ENCODE data around the gene WDR81. TPM values are rescaled to one million over a fixed set of nuclear protein-coding genes. Genes with fewer than 3 reads are reported as not detected.
A peak's percentile ranks its signal among the peaks of the same experiment; 100 is the strongest.

The WDR81 gene
- total RNA-seq, 6 experiments from 2014 or later: 23.0 to 27.2 (median 23.9) TPM

DNA sequence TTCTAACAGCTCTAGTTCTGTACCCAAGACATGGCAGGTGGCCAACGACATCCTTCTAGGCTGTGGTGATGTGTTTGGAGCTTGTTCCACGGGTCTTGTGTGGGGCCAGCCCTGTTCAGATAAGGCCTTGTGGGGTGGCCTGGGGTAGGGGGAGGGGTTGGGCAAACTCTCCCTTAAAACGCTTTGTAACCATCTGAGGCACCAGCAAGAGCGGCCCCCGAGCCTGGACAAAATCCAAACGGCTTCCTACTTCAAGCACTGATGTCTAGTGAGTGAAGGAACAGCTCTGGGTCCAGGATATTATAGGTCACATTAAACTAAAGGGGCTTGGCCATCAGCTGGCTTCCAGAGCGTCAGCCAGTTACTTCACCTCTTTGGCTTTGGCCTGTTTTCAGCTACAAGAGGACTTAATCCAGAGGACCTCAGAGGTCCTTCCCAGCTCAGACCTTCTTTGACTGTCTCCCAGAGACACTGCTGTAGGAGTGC is 49.2 kb downstream of the WDR81 start:
- peak in 3 of 4 donors; percentile 3 to 7 (median 6) for ATAC-seq
- intact Hi-C loops (cut with DNase I): loop anchor here in 1 of 2 donors (5.0 to 10.0 kb wide), 2 partner anchors 46 to 109 kb away; no protein-coding TSS in a partner anchor
- no peak overlapping the region for H3K4me3 ChIP-seq
- H3K4me1 ChIP-seq: no peaks in the 10 kb centered on the region
- TF ChIP-seq, protein P1, sequence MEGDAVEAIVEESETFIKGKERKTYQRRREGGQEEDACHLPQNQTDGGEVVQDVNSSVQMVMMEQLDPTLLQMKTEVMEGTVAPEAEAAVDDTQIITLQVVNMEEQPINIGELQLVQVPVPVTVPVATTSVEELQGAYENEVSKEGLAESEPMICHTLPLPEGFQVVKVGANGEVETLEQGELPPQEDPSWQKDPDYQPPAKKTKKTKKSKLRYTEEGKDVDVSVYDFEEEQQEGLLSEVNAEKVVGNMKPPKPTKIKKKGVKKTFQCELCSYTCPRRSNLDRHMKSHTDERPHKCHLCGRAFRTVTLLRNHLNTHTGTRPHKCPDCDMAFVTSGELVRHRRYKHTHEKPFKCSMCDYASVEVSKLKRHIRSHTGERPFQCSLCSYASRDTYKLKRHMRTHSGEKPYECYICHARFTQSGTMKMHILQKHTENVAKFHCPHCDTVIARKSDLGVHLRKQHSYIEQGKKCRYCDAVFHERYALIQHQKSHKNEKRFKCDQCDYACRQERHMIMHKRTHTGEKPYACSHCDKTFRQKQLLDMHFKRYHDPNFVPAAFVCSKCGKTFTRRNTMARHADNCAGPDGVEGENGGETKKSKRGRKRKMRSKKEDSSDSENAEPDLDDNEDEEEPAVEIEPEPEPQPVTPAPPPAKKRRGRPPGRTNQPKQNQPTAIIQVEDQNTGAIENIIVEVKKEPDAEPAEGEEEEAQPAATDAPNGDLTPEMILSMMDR (IDR thresholded peaks at IDR 0.05): no peak
- peak; percentile 33 for TF ChIP-seq POLR2A (IDR thresholded peaks at IDR 0.05)
- no peaks in the 10 kb centered on the region for H3K9me3 ChIP-seq
- peak overlapping the region in 1 of 3 donors; percentile 3 for H3K27ac ChIP-seq
- WGBS (ENCODE audit: insufficient coverage, low coverage, low lambda C conversion rate, missing lambda C conversion rate): 50% methylated on average over 5 of the region's 7 CpGs
- H3K27me3 ChIP-seq: no peaks in the 10 kb centered on the region
- peaks cover 0 to 90% (median 58%) of the 10 kb centered on the region in 4 donors for H3K36me3 ChIP-seq
- DNase-seq: no peak

DNA sequence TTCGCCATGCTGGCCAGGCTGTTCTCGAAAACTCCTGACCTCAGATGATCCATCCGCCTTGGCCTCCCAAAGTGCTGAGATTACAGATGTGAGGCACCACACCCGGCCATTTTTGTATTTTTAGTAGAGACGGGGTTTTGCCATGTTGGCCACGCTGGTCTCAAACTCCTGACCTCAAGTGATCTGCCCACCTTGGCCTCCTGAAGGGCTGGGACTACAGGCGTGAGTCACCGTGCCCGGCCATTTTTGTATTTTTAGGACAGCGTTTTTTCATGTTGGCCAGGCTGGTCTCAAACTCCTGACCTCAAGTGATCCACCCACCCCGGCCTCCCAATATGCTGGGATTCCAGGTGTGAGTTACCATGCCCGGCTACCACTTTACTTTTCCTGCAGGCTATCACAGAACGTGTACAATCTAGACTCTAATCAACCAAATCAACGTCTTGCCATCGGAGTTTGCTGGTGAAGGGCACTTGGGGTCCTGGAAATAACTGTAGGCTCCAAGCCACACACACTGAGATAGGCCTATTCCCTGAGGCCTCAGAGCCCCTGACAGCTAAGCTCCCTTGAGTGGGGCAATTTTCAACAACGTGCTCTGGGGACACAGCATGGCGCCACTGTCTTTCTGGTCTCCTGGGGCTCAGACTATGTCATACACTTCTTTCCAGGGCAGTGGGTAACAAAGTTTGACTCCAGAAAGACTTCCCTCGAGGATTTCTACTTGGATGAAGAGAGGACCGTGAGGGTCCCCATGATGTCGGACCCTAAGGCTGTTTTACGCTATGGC is 50.1 kb downstream of the WDR81 start:
- WGBS (ENCODE audit: insufficient coverage, low coverage, low lambda C conversion rate, missing lambda C conversion rate): 79% methylated on average over 17 of the region's 21 CpGs
- TF ChIP-seq, protein P1 (IDR thresholded peaks at IDR 0.05): no peak
- no peak for TF ChIP-seq POLR2A (IDR thresholded peaks at IDR 0.05)
- Histone ChIP-seq H3K27me3 (no peaks in the 10 kb centered on the region), H3K4me1 (no peaks in the 10 kb centered on the region), H3K4me3 (no peak overlapping the region), H3K9me3 (no peaks in the 10 kb centered on the region), H3K36me3 (peaks cover 0 to 86% (median 56%) of the 10 kb centered on the region in 4 donors), H3K27ac (no peak overlapping the region)
- intact Hi-C loops (cut with DNase I): loop anchor here in 1 of 2 donors (5.0 to 10.0 kb wide), 2 partner anchors 47 to 110 kb away; no protein-coding TSS in a partner anchor
- DNase-seq (no peak), ATAC-seq (no peak)

DNA sequence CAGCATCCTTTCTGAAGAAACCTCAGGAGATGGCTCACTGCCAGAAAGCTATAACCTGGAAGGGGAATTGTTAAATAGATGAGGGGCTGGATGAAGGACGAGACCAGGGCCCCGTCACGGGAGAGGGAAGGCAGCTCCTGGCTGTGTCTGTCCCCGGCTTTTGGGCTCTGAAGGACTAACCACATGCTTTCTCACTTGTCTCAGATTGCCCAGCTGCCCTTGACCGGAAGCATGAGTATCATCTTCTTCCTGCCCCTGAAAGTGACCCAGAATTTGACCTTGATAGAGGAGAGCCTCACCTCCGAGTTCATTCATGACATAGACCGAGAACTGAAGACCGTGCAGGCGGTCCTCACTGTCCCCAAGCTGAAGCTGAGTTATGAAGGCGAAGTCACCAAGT is 51.8 kb downstream of the WDR81 start:
- Histone ChIP-seq H3K9me3 (no peaks in the 10 kb centered on the region), H3K27ac (no peak overlapping the region), H3K36me3 (peaks cover 0 to 76% (median 47%) of the 10 kb centered on the region in 4 donors), H3K4me1 (no peaks in the 10 kb centered on the region), H3K27me3 (no peaks in the 10 kb centered on the region), H3K4me3 (no peak overlapping the region)
- DNase-seq: no peak
- no peak for ATAC-seq
- no peak for TF ChIP-seq POLR2A (IDR thresholded peaks at IDR 0.05)
- TF ChIP-seq, protein P1 (IDR thresholded peaks at IDR 0.05): no peak
- intact Hi-C loops (cut with DNase I): loop anchor here in 1 of 2 donors (10.0 kb wide), 1 partner anchor 112 kb away; no protein-coding TSS in a partner anchor
- 27% methylated on average over 2 of the region's 10 CpGs for WGBS (ENCODE audit: insufficient coverage, low coverage, low lambda C conversion rate, missing lambda C conversion rate)

DNA sequence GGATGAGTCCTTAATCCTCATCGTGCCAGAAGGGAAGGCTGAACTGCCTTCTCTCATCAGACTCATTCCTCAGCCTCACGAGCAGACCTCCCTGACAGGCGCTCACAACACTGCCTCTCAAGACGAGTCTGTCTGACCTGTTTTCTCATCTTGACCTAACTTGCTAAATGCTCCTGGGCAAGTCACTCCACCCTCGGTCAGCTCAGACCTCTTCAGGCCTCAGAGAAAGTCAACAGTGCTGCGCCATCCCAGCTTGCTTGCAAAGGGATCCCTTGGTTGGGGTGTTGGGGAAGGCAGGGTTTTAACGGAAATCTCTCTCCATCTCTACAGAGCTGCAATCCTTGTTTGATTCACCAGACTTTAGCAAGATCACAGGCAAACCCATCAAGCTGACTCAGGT is 52.4 kb downstream of the WDR81 start:
- DNase-seq (no peak), ATAC-seq (no peak)
- Histone ChIP-seq H3K4me3 (no peak overlapping the region), H3K27me3 (no peaks in the 10 kb centered on the region), H3K9me3 (no peaks in the 10 kb centered on the region), H3K36me3 (peaks cover 0 to 71% (median 42%) of the 10 kb centered on the region in 4 donors), H3K4me1 (no peaks in the 10 kb centered on the region), H3K27ac (no peak overlapping the region)
- intact Hi-C loops (cut with DNase I): loop anchor here in 1 of 2 donors (10.0 kb wide), 1 partner anchor 112 kb away; no protein-coding TSS in a partner anchor
- whole genome bisulfite sequencing (ENCODE audit: insufficient coverage, low coverage, low lambda C conversion rate, missing lambda C conversion rate): 74% methylated on average over 3 of the region's 7 CpGs
- TF ChIP-seq, protein P1 (IDR thresholded peaks at IDR 0.05): no peak
- TF ChIP-seq POLR2A (IDR thresholded peaks at IDR 0.05): no peak

Data from right lobe of liver (tissue), 6 donors.